IMR-90 (cell line): ENCODE results near the gene SPCS2. TPM values are rescaled to one million over a fixed set of nuclear protein-coding genes. Genes with fewer than 3 reads are reported as not detected.

Experiments
- ATAC-seq: fragments of 200-7000 bp; cut with Tn5 transposase; 2 replicates; pipeline ENCODE4 v1.9.1; 2020; ENCODE audit warnings: low read depth, mild to moderate bottlenecking, moderate library complexity
- BruUV-seq: library from RNA; stranded (reverse); fragments of 400-500 nt; replicated peaks from 2 replicates; lab custom pipeline; 2021; lab: Mats Ljungman, UMichigan
- CTCF ChIA-PET: fragments of 300-600 bp; formaldehyde crosslinking; extraction: SDS; loops from one replicate; lab custom pipeline; 2021; ENCODE audit warnings: antibody characterized with exemption; lab: Yijun Ruan, JAX
- POLR2A ChIA-PET: fragments of 300-600 bp; sonication (Branson Sonifier 250); formaldehyde crosslinking; loops from one replicate; lab custom pipeline; 2022; ENCODE audit warnings: antibody characterized with exemption; ENCODE audit not compliant: unreplicated experiment; lab: Charles Lee
- DNase-seq: peaks from one replicate; pipeline ENCODE4 v3.0.0; 2013
- H2AFZ ChIP-seq: replicated peaks from 2 replicates; pipeline ENCODE3; 2013; ENCODE audit warnings: low read length, mild to moderate bottlenecking; ENCODE audit not compliant: poor library complexity
- H2AK5ac ChIP-seq: 2 replicates; pipeline ENCODE4 v1.6.1; 2013; ENCODE audit warnings: low read depth, low read length, inconsistent platforms
- H2AK9ac ChIP-seq: replicated peaks from 2 replicates; pipeline ENCODE3; 2013; ENCODE audit warnings: mild to moderate bottlenecking, low read depth, low read length, moderate library complexity; ENCODE audit not compliant: poor library complexity
- H2BK120ac ChIP-seq: 2 replicates; pipeline ENCODE4 v1.6.1; 2013; ENCODE audit warnings: low read depth, low read length, inconsistent platforms
- H2BK15ac ChIP-seq: 3 replicates; pipeline ENCODE4 v1.6.1; 2013; ENCODE audit warnings: low read depth, low read length, inconsistent platforms
- H2BK20ac ChIP-seq: 2 replicates; pipeline ENCODE4 v1.6.1; 2013; ENCODE audit warnings: low read depth, mild to moderate bottlenecking, inconsistent platforms, low read length, moderate library complexity
- H2BK5ac ChIP-seq: 2 replicates; pipeline ENCODE4 v1.6.1; 2013; ENCODE audit warnings: mild to moderate bottlenecking, low read depth, low read length, inconsistent platforms; ENCODE audit not compliant: poor library complexity, severe bottlenecking
- H3K14ac ChIP-seq: replicated peaks from 2 replicates; pipeline ENCODE4 v1.6.1; 2013; ENCODE audit warnings: low read depth, low read length, inconsistent platforms
- H3K18ac ChIP-seq: 2 replicates; pipeline ENCODE4 v1.6.1; 2013; ENCODE audit warnings: low read depth, low read length, control low read depth
- H3K23ac ChIP-seq: 2 replicates; pipeline ENCODE4 v1.6.1; 2013; ENCODE audit warnings: low read depth, low read length, inconsistent platforms
- H3K27ac ChIP-seq: 2 replicates; pipeline ENCODE4 v1.5.1; 2013; ENCODE audit warnings: mild to moderate bottlenecking, control low read depth, low read length; ENCODE audit not compliant: insufficient read depth
- H3K27me3 ChIP-seq: 2 replicates; pipeline ENCODE4 v1.6.1; 2013; ENCODE audit warnings: low read length; ENCODE audit not compliant: control insufficient read depth, insufficient read depth
- H3K36me3 ChIP-seq: 2 replicates; pipeline ENCODE4 v1.6.1; 2013; ENCODE audit warnings: low read length, mixed read lengths; ENCODE audit not compliant: control insufficient read depth, insufficient read depth
- H3K4ac ChIP-seq: 2 replicates; pipeline ENCODE4 v1.6.1; 2013; ENCODE audit warnings: low read depth, low read length, inconsistent platforms
- H3K4me1 ChIP-seq: 2 replicates; pipeline ENCODE4 v1.6.1; 2013; ENCODE audit warnings: low read length, mixed read lengths; ENCODE audit not compliant: control insufficient read depth, insufficient read depth
- H3K4me2 ChIP-seq: 2 replicates; pipeline ENCODE4 v1.6.1; 2013; ENCODE audit warnings: low read depth, mild to moderate bottlenecking, control low read depth, low read length, moderate library complexity
- H3K4me3 ChIP-seq: 2 replicates; pipeline ENCODE4 v1.5.1; 2013; ENCODE audit warnings: low read depth, mild to moderate bottlenecking, control low read depth, low read length, moderate library complexity; ENCODE audit not compliant: insufficient read depth
- H3K56ac ChIP-seq: 2 replicates; pipeline ENCODE4 v1.6.1; 2013; ENCODE audit warnings: low read length, inconsistent platforms; ENCODE audit not compliant: insufficient read depth; ENCODE audit errors: extremely low read depth
- H3K79me1 ChIP-seq, 2 experiments: 2 replicates each; pipeline ENCODE4 v1.6.1; 2013; ENCODE audit warnings: low read length in 2 of 2, inconsistent platforms in 1 of 2, low read depth in 1 of 2
- H3K9ac ChIP-seq: 2 replicates; pipeline ENCODE4 v1.6.1; 2013; ENCODE audit warnings: low read depth, low read length, control low read depth
- H3K9me1 ChIP-seq: 2 replicates; pipeline ENCODE4 v1.6.1; 2013; ENCODE audit warnings: low read length, inconsistent platforms; ENCODE audit not compliant: insufficient read depth
- H3K9me3 ChIP-seq: 2 replicates; pipeline ENCODE4 v1.6.1; 2013; ENCODE audit warnings: low read length; ENCODE audit not compliant: control insufficient read depth, insufficient read depth
- H4K20me1 ChIP-seq: 2 replicates; pipeline ENCODE4 v1.6.1; 2013; ENCODE audit warnings: low read length, inconsistent platforms; ENCODE audit not compliant: insufficient read depth
- H4K5ac ChIP-seq: 2 replicates; pipeline ENCODE4 v1.6.1; 2013; ENCODE audit warnings: mild to moderate bottlenecking, low read depth, low read length, control low read depth
- H4K8ac ChIP-seq, 2 experiments: 2 replicates each; pipeline ENCODE4 v1.6.1; 2013; ENCODE audit warnings: low read depth in 2 of 2, low read length in 2 of 2, control low read depth in 1 of 2, inconsistent platforms in 1 of 2
- H4K91ac ChIP-seq: 2 replicates; pipeline ENCODE4 v1.6.1; 2013; ENCODE audit warnings: low read depth, low read length, inconsistent platforms; ENCODE audit not compliant: insufficient read depth
- BHLHE40 ChIP-seq: fragments of 150-350 bp; IDR thresholded peaks from 2 replicates; pipeline ENCODE4 v1.6.1; 2016; ENCODE audit warnings: mild to moderate bottlenecking, low read depth, low read length
- CEBPB ChIP-seq: IDR thresholded peaks from 2 replicates; pipeline ENCODE4 v1.6.1; 2012; ENCODE audit warnings: low read depth, low read length, improper control_type of control experiment
- CHD1 ChIP-seq: IDR thresholded peaks from 2 replicates; pipeline ENCODE4 v1.6.1; 2012; ENCODE audit warnings: low read depth, low read length, improper control_type of control experiment
- FOS ChIP-seq: fragments of 150-350 bp; IDR thresholded peaks from 2 replicates; pipeline ENCODE4 v1.6.1; 2016; ENCODE audit warnings: low read depth, low read length
- MAFK ChIP-seq: IDR thresholded peaks from 2 replicates; pipeline ENCODE4 v1.6.1; 2012; ENCODE audit warnings: low read depth, low read length, improper control_type of control experiment
- MAZ ChIP-seq: IDR thresholded peaks from 2 replicates; pipeline ENCODE4 v1.6.1; 2012; ENCODE audit warnings: low read depth, mild to moderate bottlenecking, low read length, improper control_type of control experiment, moderate library complexity, borderline replicate concordance
- MXI1 ChIP-seq: IDR thresholded peaks from 2 replicates; pipeline ENCODE4 v1.6.1; 2012; ENCODE audit warnings: low read depth, mild to moderate bottlenecking, low read length, moderate library complexity, borderline replicate concordance
- NFE2L2 ChIP-seq: fragments of 150-350 bp; IDR thresholded peaks from 2 replicates; pipeline ENCODE4 v1.6.1; 2016; ENCODE audit warnings: low read depth, mild to moderate bottlenecking, low read length
- POLR2A ChIP-seq: IDR thresholded peaks from 2 replicates; pipeline ENCODE4 v1.6.1; 2012; ENCODE audit warnings: mild to moderate bottlenecking, low read depth, low read length
- RAD21 ChIP-seq: IDR thresholded peaks from 2 replicates; pipeline ENCODE4 v1.6.1; 2012; ENCODE audit warnings: low read length, improper control_type of control experiment
- RCOR1 ChIP-seq: IDR thresholded peaks from 2 replicates; pipeline ENCODE4 v1.6.1; 2012; ENCODE audit warnings: mild to moderate bottlenecking, low read length, improper control_type of control experiment; ENCODE audit not compliant: insufficient replicate concordance
- RFX5 ChIP-seq: IDR thresholded peaks from 2 replicates; pipeline ENCODE4 v1.8.0; 2012; ENCODE audit warnings: low read depth, mild to moderate bottlenecking, low read length, moderate library complexity
- SMC3 ChIP-seq: fragments of 150-350 bp; IDR thresholded peaks from 2 replicates; pipeline ENCODE4 v1.6.1; 2016; ENCODE audit warnings: low read depth, mild to moderate bottlenecking, antibody characterized with exemption, low read length, moderate library complexity
- dilution Hi-C: fragments of 300-500 bp; cut with HindIII; formaldehyde crosslinking; loops from one replicate; pipeline ENCODE4 v1.14.3; 2018; ENCODE audit warnings: low sequenced_read_pairs; ENCODE audit not compliant: unreplicated experiment
- in situ Hi-C: fragments of 300-500 bp; cut with MboI; formaldehyde crosslinking; loops from 3 replicates; pipeline ENCODE4 v1.14.3; 2019; ENCODE audit warnings: low sequenced_read_pairs, inconsistent platforms, mixed read lengths
- intact Hi-C: fragments of 100-400 bp; cut with micrococcal nuclease; formaldehyde crosslinking; loops from 2 replicates; pipeline ENCODE4 v1.10.0; 2022
- polyA plus RNA-seq, 3 experiments: library from polyadenylated mRNA; depleted of rRNA; stranded (reverse); fragments of >200 nt; gene quantifications; 2 replicates each; pipeline ENCODE4 v1.2.3, GENCODE V29; 2012; ENCODE audit warnings: low replicate concordance in 1 of 3
- total RNA-seq: library from RNA; depleted of rRNA; stranded (reverse); fragments of >200 nt; gene quantifications from 2 replicates; pipeline ENCODE4 v1.2.3, GENCODE V29; 2012
- TF ChIP-seq, protein P1 (sequence below): fragments of 150-350 bp; IDR thresholded peaks from 2 replicates; pipeline ENCODE4 v1.6.1; 2016; ENCODE audit warnings: low read depth, mild to moderate bottlenecking, low read length, moderate library complexity, borderline replicate concordance
- TF ChIP-seq, protein P2 (sequence below): conservative IDR thresholded peaks from 2 replicates; pipeline ENCODE4 v1.5.1; 2012; ENCODE audit warnings: mild to moderate bottlenecking, low read depth, low read length, improper control_type of control experiment
- TF ChIP-seq, protein P3 (sequence below): fragments of 150-350 bp; IDR thresholded peaks from 2 replicates; pipeline ENCODE4 v1.6.1; 2017; ENCODE audit warnings: mild to moderate bottlenecking, antibody characterized with exemption, low read length, low read depth

The SPCS2 gene
- total and polyA plus RNA-seq, 2 of the 4 experiments (the other 2 are of a cell fraction), result 15.4 to 76.0 TPM

DNA sequence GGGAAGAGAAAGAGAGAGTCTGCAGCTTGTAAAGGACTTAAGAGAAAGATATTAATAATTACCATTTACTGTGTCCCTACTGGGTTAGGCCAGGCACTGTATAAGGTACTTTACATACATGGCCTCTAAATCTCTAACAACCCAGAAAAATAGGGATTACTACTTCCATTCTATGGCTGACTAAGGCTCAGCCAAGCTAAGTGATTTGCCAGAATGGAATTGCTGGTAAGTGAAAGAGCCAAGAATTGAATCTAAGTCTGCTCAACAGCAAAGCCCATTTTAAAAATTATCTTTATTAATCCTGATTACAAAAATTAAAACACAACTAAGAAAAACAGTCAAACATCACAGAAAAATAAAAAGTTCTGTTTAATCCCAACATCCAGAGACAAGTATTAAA is 21.6 kb upstream of the SPCS2 start:
- Histone ChIP-seq H3K4me2 (no peak overlapping the region), H3K4me1 (peaks cover 12% of the 10 kb centered on the region), H3K79me1 (peaks cover 0 to 3% of the 10 kb centered on the region in 2 experiments; a peak in 1 of 4 replicates), H2BK15ac (no peak overlapping the region), H3K4me3 (no peak overlapping the region), H4K8ac (no peak overlapping the region), H2AK5ac (no peak overlapping the region), H2AK9ac (no peak overlapping the region), H2BK20ac (no peak overlapping the region), H4K91ac (no peak overlapping the region), H3K14ac (no peak overlapping the region), H3K9me1 (peaks cover 4% of the 10 kb centered on the region; the same call in 1 of the 2 replicates), H3K56ac (no peak overlapping the region), H3K27ac (no peak overlapping the region), H3K18ac (no peak overlapping the region), H3K9ac (no peak overlapping the region), H2BK120ac (no peak overlapping the region), H3K36me3 (no peaks in the 10 kb centered on the region), H3K23ac (no peak overlapping the region), H3K27me3 (no peaks in the 10 kb centered on the region), H4K20me1 (no peaks in the 10 kb centered on the region), H4K5ac (no peak overlapping the region), H2BK5ac (no peak overlapping the region), H3K9me3 (no peaks in the 10 kb centered on the region), H3K4ac (no peak overlapping the region), H2AFZ (no peak overlapping the region)
- in situ Hi-C loops (loop anchor here (5.0 kb wide), 1 partner anchor 320 kb away; no protein-coding TSS in a partner anchor), intact Hi-C loops (no loop called here), dilution Hi-C loops (no loop called here)
- BruUV-seq, result no TSS peak
- POLR2A ChIA-PET, result no interaction called here
- no peak for TF ChIP-seq MAFK
- no peak for TF ChIP-seq RAD21
- TF ChIP-seq RFX5, result no peak
- TF ChIP-seq MXI1, result no peak
- TF ChIP-seq, protein P1, sequence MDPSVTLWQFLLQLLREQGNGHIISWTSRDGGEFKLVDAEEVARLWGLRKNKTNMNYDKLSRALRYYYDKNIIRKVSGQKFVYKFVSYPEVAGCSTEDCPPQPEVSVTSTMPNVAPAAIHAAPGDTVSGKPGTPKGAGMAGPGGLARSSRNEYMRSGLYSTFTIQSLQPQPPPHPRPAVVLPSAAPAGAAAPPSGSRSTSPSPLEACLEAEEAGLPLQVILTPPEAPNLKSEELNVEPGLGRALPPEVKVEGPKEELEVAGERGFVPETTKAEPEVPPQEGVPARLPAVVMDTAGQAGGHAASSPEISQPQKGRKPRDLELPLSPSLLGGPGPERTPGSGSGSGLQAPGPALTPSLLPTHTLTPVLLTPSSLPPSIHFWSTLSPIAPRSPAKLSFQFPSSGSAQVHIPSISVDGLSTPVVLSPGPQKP, result no peak
- TF ChIP-seq BHLHE40, result no peak
- TF ChIP-seq RCOR1, result no peak
- no peak for TF ChIP-seq CHD1
- no peak for TF ChIP-seq FOS
- TF ChIP-seq NFE2L2, result no peak
- no peak for TF ChIP-seq CEBPB
- no peak for TF ChIP-seq POLR2A
- TF ChIP-seq, protein P2, sequence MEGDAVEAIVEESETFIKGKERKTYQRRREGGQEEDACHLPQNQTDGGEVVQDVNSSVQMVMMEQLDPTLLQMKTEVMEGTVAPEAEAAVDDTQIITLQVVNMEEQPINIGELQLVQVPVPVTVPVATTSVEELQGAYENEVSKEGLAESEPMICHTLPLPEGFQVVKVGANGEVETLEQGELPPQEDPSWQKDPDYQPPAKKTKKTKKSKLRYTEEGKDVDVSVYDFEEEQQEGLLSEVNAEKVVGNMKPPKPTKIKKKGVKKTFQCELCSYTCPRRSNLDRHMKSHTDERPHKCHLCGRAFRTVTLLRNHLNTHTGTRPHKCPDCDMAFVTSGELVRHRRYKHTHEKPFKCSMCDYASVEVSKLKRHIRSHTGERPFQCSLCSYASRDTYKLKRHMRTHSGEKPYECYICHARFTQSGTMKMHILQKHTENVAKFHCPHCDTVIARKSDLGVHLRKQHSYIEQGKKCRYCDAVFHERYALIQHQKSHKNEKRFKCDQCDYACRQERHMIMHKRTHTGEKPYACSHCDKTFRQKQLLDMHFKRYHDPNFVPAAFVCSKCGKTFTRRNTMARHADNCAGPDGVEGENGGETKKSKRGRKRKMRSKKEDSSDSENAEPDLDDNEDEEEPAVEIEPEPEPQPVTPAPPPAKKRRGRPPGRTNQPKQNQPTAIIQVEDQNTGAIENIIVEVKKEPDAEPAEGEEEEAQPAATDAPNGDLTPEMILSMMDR, result no peak
- TF ChIP-seq, protein P3, sequence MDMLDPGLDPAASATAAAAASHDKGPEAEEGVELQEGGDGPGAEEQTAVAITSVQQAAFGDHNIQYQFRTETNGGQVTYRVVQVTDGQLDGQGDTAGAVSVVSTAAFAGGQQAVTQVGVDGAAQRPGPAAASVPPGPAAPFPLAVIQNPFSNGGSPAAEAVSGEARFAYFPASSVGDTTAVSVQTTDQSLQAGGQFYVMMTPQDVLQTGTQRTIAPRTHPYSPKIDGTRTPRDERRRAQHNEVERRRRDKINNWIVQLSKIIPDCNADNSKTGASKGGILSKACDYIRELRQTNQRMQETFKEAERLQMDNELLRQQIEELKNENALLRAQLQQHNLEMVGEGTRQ, result no peak
- TF ChIP-seq SMC3, result no peak
- no peak for TF ChIP-seq MAZ
- 0 out of 2 replicates have a peak, but pooled peaks have one; percentile 9 for ATAC-seq
- peak; percentile 63 for DNase-seq
- CTCF ChIA-PET, result interaction anchor here (0.6 kb wide), 1 partner anchor 1960 kb away, joined by 3 read pairs; no protein-coding TSS in a partner anchor
